Measurements from ENCODE around the gene ZEB1.

ZEB1 gene

GRCh38 chr10:31524460-31524859 is 205.4 kb downstream of the ZEB1 start:
- H3K27ac ChIP-seq (ENCODE audit: insufficient read depth in 1 of 2, low read depth in 1 of 2, low read length in 2 of 2, poor library complexity in 1 of 2, severe bottlenecking in 2 of 2) = no peak overlapping the region
- DNase-seq = no peak
- no peak overlapping the region for H3K4me3 ChIP-seq (ENCODE audit: control insufficient read depth in 1 of 7, extremely low read depth in 1 of 7, insufficient read depth in 4 of 7, low read depth in 2 of 7, low read length in 6 of 7)
- H3K27me3 ChIP-seq (replicated peaks in 2 of 5; ENCODE audit: control insufficient read depth in 4 of 5, insufficient read depth in 5 of 5, low read length in 4 of 5) = no peaks in the 10 kb centered on the region
- ChIA-PET CTCF (no interaction called here), POLR2A (no interaction called here)
- no peaks in the 10 kb centered on the region for H3K4me1 ChIP-seq (ENCODE audit: control extremely low read depth in 1 of 4, control insufficient read depth in 4 of 4, insufficient read depth in 4 of 4, low read length in 3 of 4)
- 100% methylated on average over 3 of the region's 4 CpGs for WGBS (ENCODE audit: insufficient coverage)
- peaks cover 24 to 58% (median 38%) of the 10 kb centered on the region in 4 experiments for H3K36me3 ChIP-seq (ENCODE audit: control insufficient read depth in 4 of 4, insufficient read depth in 4 of 4, low read length in 3 of 4)
- H3K9me3 ChIP-seq (ENCODE audit: control extremely low read depth in 1 of 5, control insufficient read depth in 4 of 5, insufficient read depth in 2 of 5, low read depth in 1 of 5, low read length in 4 of 5) = no peaks in the 10 kb centered on the region

DNA sequence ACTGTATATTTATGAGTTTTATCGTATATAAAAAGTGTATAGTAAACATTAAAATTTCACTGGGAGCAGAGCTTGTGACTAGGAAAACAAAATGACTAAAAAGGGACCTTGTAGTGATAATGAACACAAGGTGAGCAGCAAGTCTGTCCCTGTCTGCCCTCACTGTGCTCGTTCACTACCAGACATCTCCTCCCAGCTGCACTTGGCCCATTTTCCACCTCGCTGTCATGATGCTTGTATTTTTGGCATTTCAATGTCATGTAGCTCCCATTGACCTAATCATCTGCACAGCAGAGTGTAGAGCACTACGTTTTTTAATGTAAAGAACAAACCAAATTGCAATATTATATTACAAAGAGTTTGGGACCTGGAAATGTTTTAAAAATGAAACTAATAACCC is 207.2 kb downstream of the ZEB1 start:
- H3K4me1 ChIP-seq (ENCODE audit: control extremely low read depth in 1 of 4, control insufficient read depth in 4 of 4, insufficient read depth in 4 of 4, low read length in 3 of 4) = no peaks in the 10 kb centered on the region
- no peak overlapping the region for H3K4me3 ChIP-seq (ENCODE audit: control insufficient read depth in 1 of 7, extremely low read depth in 1 of 7, insufficient read depth in 4 of 7, low read depth in 2 of 7, low read length in 6 of 7)
- ChIA-PET CTCF (interaction anchor here (1.1 kb wide), 1 partner anchor 10 kb away, joined by 3 read pairs; no protein-coding TSS in a partner anchor), POLR2A (no interaction called here)
- H3K27me3 ChIP-seq (replicated peaks in 2 of 5; ENCODE audit: control insufficient read depth in 4 of 5, insufficient read depth in 5 of 5, low read length in 4 of 5) = no peaks in the 10 kb centered on the region
- H3K36me3 ChIP-seq (ENCODE audit: control insufficient read depth in 4 of 4, insufficient read depth in 4 of 4, low read length in 3 of 4) = peaks cover 12 to 44% (median 25%) of the 10 kb centered on the region in 4 experiments
- H3K9me3 ChIP-seq (ENCODE audit: control extremely low read depth in 1 of 5, control insufficient read depth in 4 of 5, insufficient read depth in 2 of 5, low read depth in 1 of 5, low read length in 4 of 5) = no peaks in the 10 kb centered on the region
- 100% methylated on average over 1 of the region's 4 CpGs for WGBS (ENCODE audit: insufficient coverage)
- no peak overlapping the region for H3K27ac ChIP-seq (ENCODE audit: insufficient read depth in 1 of 2, low read depth in 1 of 2, low read length in 2 of 2, poor library complexity in 1 of 2, severe bottlenecking in 2 of 2)
- no peak for DNase-seq

DNA sequence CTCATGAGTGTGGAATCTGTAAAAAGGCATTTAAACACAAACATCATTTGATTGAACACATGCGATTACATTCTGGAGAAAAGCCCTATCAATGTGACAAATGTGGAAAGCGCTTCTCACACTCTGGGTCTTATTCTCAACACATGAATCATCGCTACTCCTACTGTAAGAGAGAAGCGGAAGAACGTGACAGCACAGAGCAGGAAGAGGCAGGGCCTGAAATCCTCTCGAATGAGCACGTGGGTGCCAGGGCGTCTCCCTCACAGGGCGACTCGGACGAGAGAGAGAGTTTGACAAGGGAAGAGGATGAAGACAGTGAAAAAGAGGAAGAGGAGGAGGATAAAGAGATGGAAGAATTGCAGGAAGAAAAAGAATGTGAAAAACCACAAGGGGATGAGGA is 207.7 kb downstream of the ZEB1 start:
- no peak for DNase-seq
- no peaks in the 10 kb centered on the region for H3K27me3 ChIP-seq (replicated peaks in 2 of 5; ENCODE audit: control insufficient read depth in 4 of 5, insufficient read depth in 5 of 5, low read length in 4 of 5)
- ChIA-PET POLR2A (no interaction called here), CTCF (interaction anchor here (0.7 to 1.1 kb wide), 2 partner anchors 11 kb away, joined by 3 read pairs; no protein-coding TSS in a partner anchor)
- no peaks in the 10 kb centered on the region for H3K4me1 ChIP-seq (ENCODE audit: control extremely low read depth in 1 of 4, control insufficient read depth in 4 of 4, insufficient read depth in 4 of 4, low read length in 3 of 4)
- no peak overlapping the region for H3K27ac ChIP-seq (ENCODE audit: insufficient read depth in 1 of 2, low read depth in 1 of 2, low read length in 2 of 2, poor library complexity in 1 of 2, severe bottlenecking in 2 of 2)
- H3K36me3 ChIP-seq (ENCODE audit: control insufficient read depth in 4 of 4, insufficient read depth in 4 of 4, low read length in 3 of 4) = peaks cover 9 to 39% (median 20%) of the 10 kb centered on the region in 4 experiments
- no peak overlapping the region for H3K4me3 ChIP-seq (ENCODE audit: control insufficient read depth in 1 of 7, extremely low read depth in 1 of 7, insufficient read depth in 4 of 7, low read depth in 2 of 7, low read length in 6 of 7)
- H3K9me3 ChIP-seq (ENCODE audit: control extremely low read depth in 1 of 5, control insufficient read depth in 4 of 5, insufficient read depth in 2 of 5, low read depth in 1 of 5, low read length in 4 of 5) = no peaks in the 10 kb centered on the region
- WGBS (ENCODE audit: insufficient coverage) = 98% methylated on average over 11 of the region's 11 CpGs

DNA sequence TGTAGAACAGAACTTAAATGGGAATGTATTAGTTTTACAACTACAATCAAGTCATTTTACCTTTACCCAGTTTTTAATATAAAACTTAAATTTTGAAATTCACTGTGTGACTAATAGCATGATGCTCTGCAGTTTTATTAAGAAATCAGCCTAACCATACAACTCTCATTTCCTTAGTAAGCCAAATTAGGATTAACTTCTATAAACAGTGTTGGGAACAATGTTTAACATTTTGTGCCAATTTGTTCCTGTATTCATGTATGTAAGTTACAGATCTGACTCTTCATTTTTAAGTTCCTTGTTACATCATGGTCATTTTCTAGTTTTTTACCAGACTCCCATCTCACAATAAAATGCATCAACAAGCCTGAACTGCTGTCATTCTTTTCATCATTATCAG is 209.8 kb downstream of the ZEB1 start:
- no peaks in the 10 kb centered on the region for H3K27me3 ChIP-seq (replicated peaks in 2 of 5; ENCODE audit: control insufficient read depth in 4 of 5, insufficient read depth in 5 of 5, low read length in 4 of 5)
- no peak overlapping the region for H3K4me3 ChIP-seq (ENCODE audit: control insufficient read depth in 1 of 7, extremely low read depth in 1 of 7, insufficient read depth in 4 of 7, low read depth in 2 of 7, low read length in 6 of 7)
- H3K9me3 ChIP-seq (ENCODE audit: control extremely low read depth in 1 of 5, control insufficient read depth in 4 of 5, insufficient read depth in 2 of 5, low read depth in 1 of 5, low read length in 4 of 5) = no peaks in the 10 kb centered on the region
- H3K36me3 ChIP-seq (ENCODE audit: control insufficient read depth in 4 of 4, insufficient read depth in 4 of 4, low read length in 3 of 4) = peaks cover 8 to 31% (median 16%) of the 10 kb centered on the region in 4 experiments
- no peak for DNase-seq
- H3K27ac ChIP-seq (ENCODE audit: insufficient read depth in 1 of 2, low read depth in 1 of 2, low read length in 2 of 2, poor library complexity in 1 of 2, severe bottlenecking in 2 of 2) = no peak overlapping the region
- H3K4me1 ChIP-seq (ENCODE audit: control extremely low read depth in 1 of 4, control insufficient read depth in 4 of 4, insufficient read depth in 4 of 4, low read length in 3 of 4) = no peaks in the 10 kb centered on the region
- CTCF ChIA-PET = no interaction called here
- POLR2A ChIA-PET = no interaction called here

DNA sequence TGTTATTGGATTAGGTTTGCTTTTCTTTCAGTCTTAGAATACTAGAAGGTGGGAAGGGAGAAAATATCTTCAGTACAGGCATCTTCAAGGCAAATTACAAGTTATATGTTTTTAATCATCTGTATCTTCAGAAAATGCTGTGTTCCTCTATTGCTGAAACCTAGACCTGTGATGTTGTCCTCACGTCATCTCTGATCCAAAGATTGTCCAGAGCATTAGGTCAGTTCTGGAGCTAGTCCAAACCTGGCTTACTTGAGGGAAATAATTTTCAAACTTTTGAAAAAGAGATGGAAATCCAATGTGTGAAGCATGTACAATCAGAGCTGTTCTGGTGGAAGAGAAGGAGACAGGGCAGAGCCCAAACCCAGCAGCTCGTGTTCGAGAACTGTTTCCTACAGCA is 217.3 kb downstream of the ZEB1 start:
- 100% methylated on average over 2 of the region's 3 CpGs for WGBS (ENCODE audit: insufficient coverage)
- CTCF ChIA-PET = no interaction called here

DNA sequence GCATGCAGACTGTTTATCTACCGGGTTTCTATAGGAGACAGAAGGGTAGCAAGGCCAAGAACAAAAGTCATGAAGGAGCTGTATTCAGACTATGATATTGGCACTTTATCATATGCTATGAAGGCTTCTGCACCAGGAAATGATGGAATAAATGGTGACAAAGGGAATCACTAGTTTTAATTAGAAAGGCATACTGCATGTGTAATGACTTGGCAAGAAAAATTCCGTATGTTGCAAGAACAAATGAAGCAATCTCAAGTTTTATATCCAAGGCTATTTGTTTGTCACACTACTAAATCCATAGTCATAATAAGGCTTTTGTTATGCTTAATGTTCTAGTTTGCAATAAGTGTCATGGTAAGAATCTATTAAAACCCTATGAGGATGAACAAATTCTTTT is 230.9 kb downstream of the ZEB1 start:
- H3K27ac ChIP-seq (ENCODE audit: insufficient read depth in 1 of 2, low read depth in 1 of 2, low read length in 2 of 2, poor library complexity in 1 of 2, severe bottlenecking in 2 of 2) = no peak overlapping the region
- ChIA-PET POLR2A (no interaction called here), CTCF (no interaction called here)

More for the DNA sequence above, 217.3 kb downstream of the ZEB1 start:
- Histone ChIP-seq H3K27me3 (replicated peaks in 2 of 5; ENCODE audit: control insufficient read depth in 4 of 5, insufficient read depth in 5 of 5, low read length in 4 of 5) (no peaks in the 10 kb centered on the region), H3K27ac (ENCODE audit: insufficient read depth in 1 of 2, low read depth in 1 of 2, low read length in 2 of 2, poor library complexity in 1 of 2, severe bottlenecking in 2 of 2) (no peak overlapping the region), H3K4me1 (ENCODE audit: control extremely low read depth in 1 of 4, control insufficient read depth in 4 of 4, insufficient read depth in 4 of 4, low read length in 3 of 4) (no peaks in the 10 kb centered on the region), H3K36me3 (ENCODE audit: control insufficient read depth in 4 of 4, insufficient read depth in 4 of 4, low read length in 3 of 4) (no peaks in the 10 kb centered on the region), H3K4me3 (ENCODE audit: control insufficient read depth in 1 of 7, extremely low read depth in 1 of 7, insufficient read depth in 4 of 7, low read depth in 2 of 7, low read length in 6 of 7) (no peak overlapping the region), H3K9me3 (ENCODE audit: control extremely low read depth in 1 of 5, control insufficient read depth in 4 of 5, insufficient read depth in 2 of 5, low read depth in 1 of 5, low read length in 4 of 5) (no peaks in the 10 kb centered on the region)
- DNase-seq = no peak
- POLR2A ChIA-PET = no interaction called here

DNA sequence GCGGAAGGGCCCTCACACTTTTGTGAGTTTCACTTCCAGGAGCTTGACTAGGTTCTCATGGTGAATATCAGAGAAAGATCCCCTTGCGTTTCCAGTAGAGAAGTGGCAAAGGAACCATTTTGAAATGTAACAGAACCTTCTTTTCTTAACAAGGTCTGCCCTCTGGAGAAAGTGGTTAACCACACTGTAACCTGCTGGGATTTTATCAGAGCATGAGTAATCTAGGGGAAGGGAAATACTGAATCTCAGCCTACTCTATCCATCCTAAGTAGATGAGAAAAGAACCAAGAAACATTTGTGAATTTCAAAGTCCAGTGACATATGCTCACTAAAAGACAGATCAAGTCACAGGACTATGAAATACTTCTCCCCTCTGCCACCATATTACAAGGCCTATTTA is 235.5 kb downstream of the ZEB1 start:
- Histone ChIP-seq H3K4me1 (ENCODE audit: control extremely low read depth in 1 of 4, control insufficient read depth in 4 of 4, insufficient read depth in 4 of 4, low read length in 3 of 4) (no peaks in the 10 kb centered on the region), H3K4me3 (ENCODE audit: control insufficient read depth in 1 of 7, extremely low read depth in 1 of 7, insufficient read depth in 4 of 7, low read depth in 2 of 7, low read length in 6 of 7) (no peak overlapping the region), H3K27ac (ENCODE audit: insufficient read depth in 1 of 2, low read depth in 1 of 2, low read length in 2 of 2, poor library complexity in 1 of 2, severe bottlenecking in 2 of 2) (no peak overlapping the region), H3K27me3 (replicated peaks in 2 of 5; ENCODE audit: control insufficient read depth in 4 of 5, insufficient read depth in 5 of 5, low read length in 4 of 5) (no peaks in the 10 kb centered on the region), H3K9me3 (ENCODE audit: control extremely low read depth in 1 of 5, control insufficient read depth in 4 of 5, insufficient read depth in 2 of 5, low read depth in 1 of 5, low read length in 4 of 5) (peaks cover 3 to 25% (median 11%) of the 10 kb centered on the region in 5 experiments), H3K36me3 (ENCODE audit: control insufficient read depth in 4 of 4, insufficient read depth in 4 of 4, low read length in 3 of 4) (no peaks in the 10 kb centered on the region)
- ChIA-PET CTCF (no interaction called here), POLR2A (no interaction called here)
- peak in 2 of 3 donors; percentile 15 to 27 for DNase-seq
- 93% methylated on average over 2 of the region's 2 CpGs for WGBS (ENCODE audit: insufficient coverage)

More for the DNA sequence above, 230.9 kb downstream of the ZEB1 start:
- H3K4me3 ChIP-seq (ENCODE audit: control insufficient read depth in 1 of 7, extremely low read depth in 1 of 7, insufficient read depth in 4 of 7, low read depth in 2 of 7, low read length in 6 of 7) = no peak overlapping the region
- no peaks in the 10 kb centered on the region for H3K36me3 ChIP-seq (ENCODE audit: control insufficient read depth in 4 of 4, insufficient read depth in 4 of 4, low read length in 3 of 4)
- WGBS (ENCODE audit: insufficient coverage) = 90% methylated on average over 1 of the region's 2 CpGs
- no peaks in the 10 kb centered on the region for H3K4me1 ChIP-seq (ENCODE audit: control extremely low read depth in 1 of 4, control insufficient read depth in 4 of 4, insufficient read depth in 4 of 4, low read length in 3 of 4)
- peak in 1 of 3 donors; percentile 5 for DNase-seq
- peaks cover 0 to 7% (median 4%) of the 10 kb centered on the region in 5 experiments for H3K9me3 ChIP-seq (ENCODE audit: control extremely low read depth in 1 of 5, control insufficient read depth in 4 of 5, insufficient read depth in 2 of 5, low read depth in 1 of 5, low read length in 4 of 5)
- no peaks in the 10 kb centered on the region for H3K27me3 ChIP-seq (replicated peaks in 2 of 5; ENCODE audit: control insufficient read depth in 4 of 5, insufficient read depth in 5 of 5, low read length in 4 of 5)
